ENCODE measurements around the gene VAX1.

DNA sequence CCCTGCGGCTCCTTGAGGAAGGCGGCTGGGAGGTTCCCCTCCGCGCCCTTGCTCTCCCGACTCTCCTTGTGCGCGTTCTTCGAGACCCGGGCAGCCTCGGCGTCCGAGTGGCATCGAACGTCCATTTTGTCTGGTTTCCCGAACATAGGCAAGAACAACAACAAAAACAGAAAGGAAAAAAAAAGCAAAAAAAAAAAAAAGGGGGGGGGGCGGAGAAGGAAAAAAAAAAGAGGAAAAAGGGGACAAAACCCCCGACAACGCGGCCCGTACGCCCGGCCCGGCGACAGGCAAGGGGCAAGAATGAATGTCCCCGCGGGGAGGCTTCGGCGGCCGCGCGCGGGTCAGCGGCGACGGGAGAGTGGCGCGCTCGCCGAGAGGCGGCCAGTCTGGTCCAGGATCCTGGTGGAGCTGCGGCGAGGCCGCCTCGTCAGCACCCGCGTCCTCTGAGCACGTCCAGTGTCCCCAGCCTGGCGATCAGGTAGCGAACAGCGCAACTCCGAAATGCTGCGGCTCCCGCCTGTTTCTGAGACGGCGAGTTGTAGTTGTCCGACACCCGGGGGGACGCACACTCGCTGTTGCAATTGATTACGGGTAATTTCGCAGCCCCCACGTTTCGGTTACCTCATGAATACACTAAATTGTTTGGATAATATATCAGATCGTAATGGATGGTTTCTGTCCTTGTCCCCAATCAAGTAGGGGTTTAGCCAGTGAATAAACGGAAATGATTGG is at the start of gene VAX1:
- TF ChIP-seq ZNF70 (CRISPR knock-in tag; IDR thresholded peaks at IDR 0.05): no peak
- TF ChIP-seq, protein P1, sequence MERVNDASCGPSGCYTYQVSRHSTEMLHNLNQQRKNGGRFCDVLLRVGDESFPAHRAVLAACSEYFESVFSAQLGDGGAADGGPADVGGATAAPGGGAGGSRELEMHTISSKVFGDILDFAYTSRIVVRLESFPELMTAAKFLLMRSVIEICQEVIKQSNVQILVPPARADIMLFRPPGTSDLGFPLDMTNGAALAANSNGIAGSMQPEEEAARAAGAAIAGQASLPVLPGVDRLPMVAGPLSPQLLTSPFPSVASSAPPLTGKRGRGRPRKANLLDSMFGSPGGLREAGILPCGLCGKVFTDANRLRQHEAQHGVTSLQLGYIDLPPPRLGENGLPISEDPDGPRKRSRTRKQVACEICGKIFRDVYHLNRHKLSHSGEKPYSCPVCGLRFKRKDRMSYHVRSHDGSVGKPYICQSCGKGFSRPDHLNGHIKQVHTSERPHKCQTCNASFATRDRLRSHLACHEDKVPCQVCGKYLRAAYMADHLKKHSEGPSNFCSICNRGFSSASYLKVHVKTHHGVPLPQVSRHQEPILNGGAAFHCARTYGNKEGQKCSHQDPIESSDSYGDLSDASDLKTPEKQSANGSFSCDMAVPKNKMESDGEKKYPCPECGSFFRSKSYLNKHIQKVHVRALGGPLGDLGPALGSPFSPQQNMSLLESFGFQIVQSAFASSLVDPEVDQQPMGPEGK (CRISPR knock-in tag; IDR thresholded peaks at IDR 0.05; ENCODE audit: borderline replicate concordance): no peak
- TF ChIP-seq CSDC2 (CRISPR knock-in tag; IDR thresholded peaks at IDR 0.05): no peak
- no peak for TF ChIP-seq ZFP30 (CRISPR knock-in tag; IDR thresholded peaks at IDR 0.05)
- TF ChIP-seq ZFP3 (CRISPR knock-in tag; IDR thresholded peaks at IDR 0.05): no peak
- TF ChIP-seq ZNF565 (CRISPR knock-in tag; conservative IDR thresholded peaks at IDR 0.05; ENCODE audit: low read depth): no peak
- TF ChIP-seq RARB (CRISPR knock-in tag; IDR thresholded peaks at IDR 0.05): no peak
